Gastroesophageal sphincter (tissue), 4 donors: ENCODE results near the gene DNM3. TPM values are rescaled to one million over a fixed set of nuclear protein-coding genes. Genes with fewer than 3 reads are reported as not detected.

Experiments
- ATAC-seq: fragments of 150-250 bp; one replicate; pipeline ENCODE4 v1.9.1; 2016; ENCODE audit warnings: mild to moderate bottlenecking, moderate library complexity
- H3K27ac ChIP-seq, 4 donors: fragments of 200-600 bp; sonication (generic) in 3 of 4; 1 replicate in 3 of 4; 2 replicates in 1 of 4; pipeline ENCODE4 v1.5.1; 2016 to 2019
- H3K27me3 ChIP-seq: fragments of 200-600 bp; sonication (generic); one replicate; pipeline ENCODE4 v1.5.1; 2019
- H3K36me3 ChIP-seq, 2 donors: fragments of 200-600 bp; sonication (generic); one replicate each; pipeline ENCODE4 v1.5.1; 2019; ENCODE audit warnings: control low read depth in 1 of 2
- H3K4me1 ChIP-seq, 3 donors: fragments of 200-600 bp; sonication (generic); 1 replicate in 2 of 3; 2 replicates in 1 of 3; pipeline ENCODE4 v1.5.1; 2016 to 2019; ENCODE audit warnings: control low read depth in 2 of 3
- H3K4me3 ChIP-seq, 2 donors: fragments of 200-600 bp; sonication (generic); one replicate each; pipeline ENCODE4 v1.5.1; 2019; ENCODE audit warnings: mild to moderate bottlenecking in 1 of 2, moderate library complexity in 1 of 2
- H3K9me3 ChIP-seq, 3 donors: fragments of 200-600 bp; sonication (generic); one replicate each; pipeline ENCODE4 v1.5.1; 2017 to 2019; ENCODE audit warnings: control low read depth in 2 of 3
- EP300 ChIP-seq: sonication (generic); formaldehyde crosslinking; IDR thresholded peaks from one replicate; pipeline ENCODE4 v1.6.1; 2017; ENCODE audit warnings: antibody characterized with exemption, mild to moderate bottlenecking
- POLR2A ChIP-seq, 2 donors: fragments of 450-650 bp; IDR thresholded peaks; one replicate each; pipeline ENCODE4 v1.6.1; 2017; ENCODE audit warnings: antibody characterized with exemption in 2 of 2, mild to moderate bottlenecking in 2 of 2, moderate library complexity in 1 of 2
- POLR2AphosphoS5 ChIP-seq: sonication (generic); formaldehyde crosslinking; IDR thresholded peaks from one replicate; pipeline ENCODE4 v1.6.1; 2017; ENCODE audit warnings: antibody characterized with exemption
- WGBS, 2 donors: methylation state at CpG; one replicate each; pipeline ENCODE4 v1.1.5; 2018; ENCODE audit warnings: low coverage in 1 of 2; 5-methylcytosine and 5-hydroxymethylcytosine counted together
- total RNA-seq, 4 donors: library from RNA; depleted of rRNA; stranded (reverse); fragments of >200 nt; gene quantifications; one replicate each; pipeline ENCODE4 v1.1.0, GENCODE V29; 2016
- TF ChIP-seq, protein P1 (sequence below), 4 experiments: fragments of 200-600 bp in 2 of 4; fragments of 450-650 bp in 2 of 4; sonication (generic) in 1 of 4; IDR thresholded peaks; one replicate each; pipeline ENCODE4 v1.5.1; 2017 to 2019; ENCODE audit warnings: antibody characterized with exemption in 4 of 4, mild to moderate bottlenecking in 2 of 4, moderate library complexity in 2 of 4

DNM3 gene
- total RNA-seq, 4 donors from 2014 or later, result 1.9 to 5.0 (median 3.9) TPM

DNA sequence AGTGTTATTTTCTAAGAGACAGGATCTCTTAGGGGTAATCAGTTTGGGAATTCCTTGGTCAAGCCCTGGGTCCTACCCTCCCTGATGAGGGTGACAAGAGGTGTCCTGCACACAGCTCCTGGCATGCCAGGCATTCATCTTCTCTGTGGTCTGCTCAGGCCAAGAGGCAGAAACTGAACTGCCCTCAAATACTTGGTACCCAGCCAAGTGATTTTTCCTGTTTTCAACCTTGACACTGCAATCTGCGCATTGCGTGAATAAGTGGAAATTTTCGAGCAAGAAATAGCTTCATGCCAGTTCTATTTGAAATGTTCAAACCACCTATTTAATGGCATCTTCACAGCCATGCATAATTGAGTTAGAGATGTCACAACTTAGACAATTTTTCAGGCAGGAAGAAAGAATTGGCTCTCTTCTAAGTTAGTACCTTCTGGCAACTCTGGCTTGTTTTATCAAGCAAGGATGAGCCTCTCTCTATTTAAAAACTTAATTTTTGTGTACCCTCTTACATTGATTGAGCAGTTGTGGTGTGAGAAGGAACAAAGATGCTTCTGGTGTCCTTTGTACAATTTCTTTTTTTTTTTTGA lies 27.0 kb downstream of the DNM3 start:
- 65 to 93% methylated on average over 2 to 3 of the region's 3 CpGs for WGBS, 2 donors
- TF ChIP-seq POLR2A (IDR thresholded peaks at IDR 0.05), result no peak
- TF ChIP-seq POLR2AphosphoS5, result no peak
- TF ChIP-seq EP300, result no peak
- TF ChIP-seq, protein P1, sequence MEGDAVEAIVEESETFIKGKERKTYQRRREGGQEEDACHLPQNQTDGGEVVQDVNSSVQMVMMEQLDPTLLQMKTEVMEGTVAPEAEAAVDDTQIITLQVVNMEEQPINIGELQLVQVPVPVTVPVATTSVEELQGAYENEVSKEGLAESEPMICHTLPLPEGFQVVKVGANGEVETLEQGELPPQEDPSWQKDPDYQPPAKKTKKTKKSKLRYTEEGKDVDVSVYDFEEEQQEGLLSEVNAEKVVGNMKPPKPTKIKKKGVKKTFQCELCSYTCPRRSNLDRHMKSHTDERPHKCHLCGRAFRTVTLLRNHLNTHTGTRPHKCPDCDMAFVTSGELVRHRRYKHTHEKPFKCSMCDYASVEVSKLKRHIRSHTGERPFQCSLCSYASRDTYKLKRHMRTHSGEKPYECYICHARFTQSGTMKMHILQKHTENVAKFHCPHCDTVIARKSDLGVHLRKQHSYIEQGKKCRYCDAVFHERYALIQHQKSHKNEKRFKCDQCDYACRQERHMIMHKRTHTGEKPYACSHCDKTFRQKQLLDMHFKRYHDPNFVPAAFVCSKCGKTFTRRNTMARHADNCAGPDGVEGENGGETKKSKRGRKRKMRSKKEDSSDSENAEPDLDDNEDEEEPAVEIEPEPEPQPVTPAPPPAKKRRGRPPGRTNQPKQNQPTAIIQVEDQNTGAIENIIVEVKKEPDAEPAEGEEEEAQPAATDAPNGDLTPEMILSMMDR (IDR thresholded peaks at IDR 0.05), result no peak
- Histone ChIP-seq H3K27me3 (no peaks in the 10 kb centered on the region), H3K9me3 (no peaks in the 10 kb centered on the region), H3K27ac (peak overlapping the region in 1 of 4 donors; percentile 16), H3K4me3 (no peak overlapping the region), H3K4me1 (no peaks in the 10 kb centered on the region), H3K36me3 (no peaks in the 10 kb centered on the region)
- ATAC-seq, result no peak

DNA sequence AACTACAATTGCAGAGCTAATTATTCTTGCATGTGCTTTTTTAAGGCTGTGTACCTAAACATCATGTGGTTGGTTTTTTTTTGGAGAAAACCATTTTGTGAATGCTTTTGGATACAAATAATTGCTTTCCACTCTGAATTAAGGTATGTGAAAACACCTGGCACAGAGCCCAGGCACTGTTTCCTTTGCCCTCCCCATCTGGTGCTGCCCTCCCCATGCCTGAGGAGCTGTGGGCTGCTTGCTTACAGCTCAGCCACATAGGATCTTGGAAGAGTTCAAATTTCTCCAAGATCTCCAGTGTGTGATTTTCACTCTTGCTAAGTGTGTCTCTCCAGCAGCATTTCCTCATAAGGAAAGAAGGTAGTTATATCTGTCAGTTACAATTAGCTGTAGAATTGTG lies 27.8 kb downstream of the DNM3 start:
- H3K27ac ChIP-seq, result no peak overlapping the region
- no peaks in the 10 kb centered on the region for H3K27me3 ChIP-seq
- no peak overlapping the region for H3K4me3 ChIP-seq
- ATAC-seq, result no peak
- TF ChIP-seq POLR2AphosphoS5 (no peak), POLR2A (IDR thresholded peaks at IDR 0.05) (no peak), EP300 (no peak)
- TF ChIP-seq, protein P1 (IDR thresholded peaks at IDR 0.05), result no peak
- H3K9me3 ChIP-seq, result no peaks in the 10 kb centered on the region
- no peaks in the 10 kb centered on the region for H3K36me3 ChIP-seq
- H3K4me1 ChIP-seq, result no peaks in the 10 kb centered on the region

DNA sequence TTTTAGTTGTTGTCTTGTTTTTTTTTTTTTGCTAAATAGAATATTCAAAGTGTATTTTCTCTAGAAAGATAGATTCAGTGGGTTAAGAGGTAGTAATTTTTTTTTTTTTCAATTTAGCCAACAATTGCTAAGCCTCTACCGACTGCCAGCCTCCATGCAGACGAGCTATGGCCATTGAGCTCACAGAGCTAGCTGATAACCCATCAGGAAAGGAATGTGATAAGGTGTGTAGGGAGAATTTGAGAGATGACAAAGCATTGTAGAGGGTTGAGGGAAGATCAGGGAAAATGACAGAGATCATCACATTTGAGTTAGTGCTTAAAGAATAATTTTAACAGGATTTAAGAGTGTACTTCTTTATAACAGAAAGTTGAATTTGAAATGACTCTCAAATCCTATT lies 30.6 kb downstream of the DNM3 start:
- no peak for ATAC-seq
- no peaks in the 10 kb centered on the region for H3K27me3 ChIP-seq
- WGBS, 2 donors, result 60 to 80% methylated on average over 1 to 2 of the region's 2 CpGs
- no peak overlapping the region for H3K27ac ChIP-seq
- no peaks in the 10 kb centered on the region for H3K9me3 ChIP-seq
- TF ChIP-seq, protein P1 (IDR thresholded peaks at IDR 0.05), result no peak
- TF ChIP-seq POLR2AphosphoS5, result no peak
- no peak for TF ChIP-seq EP300
- TF ChIP-seq POLR2A (IDR thresholded peaks at IDR 0.05), result no peak
- H3K4me1 ChIP-seq, result no peaks in the 10 kb centered on the region
- no peak overlapping the region for H3K4me3 ChIP-seq
- H3K36me3 ChIP-seq, result no peaks in the 10 kb centered on the region

DNA sequence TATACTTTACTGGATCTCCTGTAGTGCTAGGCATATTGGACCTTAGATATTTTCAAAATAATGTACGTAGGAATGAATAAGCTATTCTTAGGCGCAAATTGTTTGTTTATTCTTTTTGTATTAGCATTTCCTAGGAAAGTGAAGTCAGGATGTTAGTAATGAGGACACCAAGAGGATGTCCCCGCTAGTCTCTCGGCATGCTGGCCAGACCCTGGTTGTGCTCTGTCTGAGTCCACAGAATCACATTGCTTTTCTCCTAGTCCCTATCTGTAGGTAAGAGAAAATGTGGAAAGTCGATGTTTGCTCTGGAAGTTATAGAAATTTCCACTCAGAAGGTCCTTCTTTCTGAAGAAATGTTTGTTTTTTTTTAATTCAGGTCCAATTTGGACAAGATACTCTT lies 31.1 kb downstream of the DNM3 start:
- no peak for ATAC-seq

DNA sequence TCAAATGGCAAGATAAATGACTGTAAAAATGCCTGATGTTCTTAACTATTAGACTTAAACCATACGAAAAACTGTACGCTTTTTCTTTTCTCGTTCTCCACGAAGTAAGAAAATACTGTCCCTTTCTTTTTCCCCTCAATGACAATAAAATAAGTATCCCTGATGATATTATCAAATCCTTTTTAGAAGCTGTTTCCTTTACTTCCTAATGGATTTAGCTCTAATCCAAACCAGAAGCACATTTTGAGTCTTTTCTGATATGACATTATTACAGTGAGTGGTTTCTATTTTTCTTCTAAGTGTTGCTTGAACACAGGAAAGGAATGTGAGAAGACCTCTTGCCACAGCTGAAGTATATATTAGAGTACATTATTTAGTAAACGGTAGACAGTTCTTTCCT lies 32.4 kb downstream of the DNM3 start:
- Histone ChIP-seq H3K9me3 (no peaks in the 10 kb centered on the region), H3K4me3 (no peak overlapping the region), H3K4me1 (no peaks in the 10 kb centered on the region), H3K36me3 (no peaks in the 10 kb centered on the region), H3K27me3 (no peaks in the 10 kb centered on the region), H3K27ac (no peak overlapping the region)
- TF ChIP-seq, protein P1 (IDR thresholded peaks at IDR 0.05), result no peak
- TF ChIP-seq EP300 (no peak), POLR2AphosphoS5 (no peak), POLR2A (IDR thresholded peaks at IDR 0.05) (no peak)
- WGBS, 2 donors, result 76 to 79% methylated on average over 5 of the region's 5 CpGs
- ATAC-seq, result no peak

More for the DNA sequence above, 31.1 kb downstream of the DNM3 start:
- Histone ChIP-seq H3K36me3 (no peaks in the 10 kb centered on the region), H3K9me3 (no peaks in the 10 kb centered on the region), H3K27me3 (no peaks in the 10 kb centered on the region), H3K27ac (no peak overlapping the region), H3K4me1 (no peaks in the 10 kb centered on the region), H3K4me3 (no peak overlapping the region)
- 71 to 74% methylated on average over 5 of the region's 5 CpGs for WGBS, 2 donors
- TF ChIP-seq, protein P1 (IDR thresholded peaks at IDR 0.05), result no peak
- no peak for TF ChIP-seq EP300
- no peak for TF ChIP-seq POLR2AphosphoS5
- no peak for TF ChIP-seq POLR2A (IDR thresholded peaks at IDR 0.05)
